Measurements from ENCODE around the gene WDR44.

GRCh38 chrX:118383120-118383519, 37.2 kb downstream of the WDR44 start:
- TF ChIP-seq POLR2A (IDR thresholded peaks at IDR 0.05; ENCODE audit: low read depth, low read length) (no peak), MAFK (IDR thresholded peaks at IDR 0.05; ENCODE audit: low read depth, low read length) (no peak), BHLHE40 (IDR thresholded peaks at IDR 0.05; ENCODE audit: low read depth, low read length) (no peak), CTCF (conservative IDR thresholded peaks at IDR 0.05; ENCODE audit: low read depth, low read length) (no peak), RFX5 (IDR thresholded peaks at IDR 0.05; ENCODE audit: low read depth, low read length) (no peak)

Data from IMR-90 (cell line).